DND-41 (cell line): ENCODE results near the gene TSHZ2.

Experiments used
- ATAC-seq: fragments of 200-7000 bp; cut with Tn5 transposase; 3 replicates; pipeline ENCODE4 v1.9.1; 2021; ENCODE audit warnings: low read depth; ENCODE audit not compliant: insufficient read depth
- DNase-seq: peaks from one replicate; pipeline ENCODE4 v3.0.0-alpha.2; 2020
- H2AFZ ChIP-seq: 2 replicates; pipeline ENCODE4 v1.6.0; 2012; ENCODE audit warnings: low read depth, low read length
- H3K27ac ChIP-seq: 2 replicates; pipeline ENCODE4 v1.5.1; 2012; ENCODE audit warnings: low read length, inconsistent platforms
- H3K27me3 ChIP-seq: fragments of 200-600 bp; sonication (generic); 2 replicates; pipeline ENCODE4 v1.6.0; 2012; ENCODE audit warnings: low read length, mild to moderate bottlenecking, inconsistent platforms; ENCODE audit not compliant: insufficient read depth, poor library complexity
- H3K36me3 ChIP-seq: 2 replicates; pipeline ENCODE4 v1.5.1; 2012; ENCODE audit warnings: low read length, inconsistent platforms; ENCODE audit not compliant: insufficient read depth
- H3K4me1 ChIP-seq: 2 replicates; pipeline ENCODE4 v1.5.1; 2012; ENCODE audit warnings: mild to moderate bottlenecking, low read length; ENCODE audit not compliant: insufficient read depth
- H3K4me2 ChIP-seq: 2 replicates; pipeline ENCODE4 v1.6.0; 2012; ENCODE audit warnings: mild to moderate bottlenecking, moderate library complexity, low read length, inconsistent platforms; ENCODE audit not compliant: insufficient read depth
- H3K4me3 ChIP-seq, 2 experiments: fragments of 200-600 bp in 1 of 2; shearing (Covaris generic) in 1 of 2; 2 replicates each; pipeline ENCODE4 v1.5.1; 2012 to 2016; ENCODE audit warnings: inconsistent platforms in 2 of 2, low read length in 2 of 2, mild to moderate bottlenecking in 2 of 2, low read depth in 1 of 2, moderate library complexity in 1 of 2
- H3K79me2 ChIP-seq: 2 replicates; pipeline ENCODE4 v1.6.0; 2012; ENCODE audit warnings: low read length, inconsistent platforms; ENCODE audit not compliant: insufficient read depth
- H3K9ac ChIP-seq: 2 replicates; pipeline ENCODE4 v1.6.0; 2012; ENCODE audit warnings: low read depth, mild to moderate bottlenecking, inconsistent platforms, low read length, moderate library complexity
- H3K9me3 ChIP-seq: 2 replicates; pipeline ENCODE4 v1.5.1; 2012; ENCODE audit warnings: low read length, moderate library complexity, mild to moderate bottlenecking, inconsistent platforms; ENCODE audit not compliant: insufficient read depth, severe bottlenecking
- H4K20me1 ChIP-seq: 2 replicates; pipeline ENCODE4 v1.6.0; 2012; ENCODE audit warnings: low read length; ENCODE audit not compliant: insufficient read depth
- EZH2 ChIP-seq: IDR thresholded peaks from 3 replicates; pipeline ENCODE4 v1.6.1; 2012; ENCODE audit warnings: borderline replicate concordance, low read depth, mild to moderate bottlenecking, moderate library complexity, low read length, inconsistent platforms; ENCODE audit not compliant: severe bottlenecking
- TF ChIP-seq, protein P1 (sequence below): IDR thresholded peaks from 2 replicates; pipeline ENCODE4 v1.5.1; 2012; ENCODE audit warnings: borderline replicate concordance, low read length, moderate library complexity, mild to moderate bottlenecking; ENCODE audit not compliant: poor library complexity, severe bottlenecking; ENCODE audit errors: extremely low read depth

Gene TSHZ2

DNA sequence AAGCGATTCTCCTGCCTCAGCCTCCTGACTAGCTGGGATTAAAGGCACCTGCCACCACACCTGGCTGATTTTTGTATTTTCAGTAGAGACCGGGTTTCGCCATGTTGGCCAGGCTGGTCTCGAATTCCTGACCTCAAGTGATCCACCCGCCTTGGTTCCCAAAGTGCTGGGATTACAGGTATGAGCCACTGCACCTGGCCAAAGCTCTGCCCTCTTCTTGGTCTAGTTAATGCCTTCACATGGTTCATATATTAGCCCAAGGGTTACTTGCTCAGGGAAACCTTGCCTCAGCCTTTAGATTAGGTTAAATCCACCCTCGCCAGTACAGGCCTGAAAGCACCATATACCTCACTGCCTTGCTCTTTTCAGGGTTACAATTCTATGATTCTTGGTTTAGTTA is 26.1 kb downstream of the TSHZ2 start:
- no peak overlapping the region for H3K4me3 ChIP-seq
- H2AFZ ChIP-seq: no peak overlapping the region
- H3K4me1 ChIP-seq: no peaks in the 10 kb centered on the region
- no peaks in the 10 kb centered on the region for H3K36me3 ChIP-seq
- no peak overlapping the region for H3K27ac ChIP-seq
- H3K9me3 ChIP-seq: no peaks in the 10 kb centered on the region
- H3K9ac ChIP-seq: no peak overlapping the region
- peaks cover 4% of the 10 kb centered on the region for H3K27me3 ChIP-seq
- DNase-seq (no peak), ATAC-seq (no peak)
- TF ChIP-seq, protein P1, sequence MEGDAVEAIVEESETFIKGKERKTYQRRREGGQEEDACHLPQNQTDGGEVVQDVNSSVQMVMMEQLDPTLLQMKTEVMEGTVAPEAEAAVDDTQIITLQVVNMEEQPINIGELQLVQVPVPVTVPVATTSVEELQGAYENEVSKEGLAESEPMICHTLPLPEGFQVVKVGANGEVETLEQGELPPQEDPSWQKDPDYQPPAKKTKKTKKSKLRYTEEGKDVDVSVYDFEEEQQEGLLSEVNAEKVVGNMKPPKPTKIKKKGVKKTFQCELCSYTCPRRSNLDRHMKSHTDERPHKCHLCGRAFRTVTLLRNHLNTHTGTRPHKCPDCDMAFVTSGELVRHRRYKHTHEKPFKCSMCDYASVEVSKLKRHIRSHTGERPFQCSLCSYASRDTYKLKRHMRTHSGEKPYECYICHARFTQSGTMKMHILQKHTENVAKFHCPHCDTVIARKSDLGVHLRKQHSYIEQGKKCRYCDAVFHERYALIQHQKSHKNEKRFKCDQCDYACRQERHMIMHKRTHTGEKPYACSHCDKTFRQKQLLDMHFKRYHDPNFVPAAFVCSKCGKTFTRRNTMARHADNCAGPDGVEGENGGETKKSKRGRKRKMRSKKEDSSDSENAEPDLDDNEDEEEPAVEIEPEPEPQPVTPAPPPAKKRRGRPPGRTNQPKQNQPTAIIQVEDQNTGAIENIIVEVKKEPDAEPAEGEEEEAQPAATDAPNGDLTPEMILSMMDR: no peak
- TF ChIP-seq EZH2: no peak
- H4K20me1 ChIP-seq: 0 out of 2 replicates have a peak, but pooled peaks cover 3% of the 10 kb centered on the region
- no peak overlapping the region for H3K4me2 ChIP-seq
- no peaks in the 10 kb centered on the region for H3K79me2 ChIP-seq

DNA sequence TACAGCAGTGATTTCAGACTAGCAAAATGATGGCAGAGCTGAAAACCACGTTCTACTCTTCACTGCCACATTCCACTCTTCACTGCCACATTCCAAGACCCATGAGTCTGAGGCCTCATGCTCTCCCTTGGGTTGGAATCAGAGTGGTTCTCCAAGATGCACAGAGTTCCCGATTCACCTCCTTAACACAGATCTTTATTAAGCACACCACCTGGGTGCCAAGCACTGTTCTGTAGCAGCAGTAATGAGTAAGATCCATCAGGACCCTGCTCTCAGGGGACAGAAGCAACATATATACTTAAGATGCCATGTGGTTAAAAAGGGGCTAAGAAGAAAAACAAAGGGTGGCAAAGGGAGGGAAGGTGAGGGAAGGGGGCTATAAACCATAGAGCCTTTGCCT is 26.9 kb downstream of the TSHZ2 start:
- H3K9me3 ChIP-seq: no peaks in the 10 kb centered on the region
- H2AFZ ChIP-seq: no peak overlapping the region
- DNase-seq (no peak), ATAC-seq (no peak)
- TF ChIP-seq EZH2: no peak
- TF ChIP-seq, protein P1: no peak
- H3K27ac ChIP-seq: no peak overlapping the region
- H3K27me3 ChIP-seq: peaks cover 4% of the 10 kb centered on the region
- no peak overlapping the region for H3K4me2 ChIP-seq
- H3K4me1 ChIP-seq: no peaks in the 10 kb centered on the region
- H3K4me3 ChIP-seq: no peak overlapping the region
- 0 out of 2 replicates have a peak, but pooled peaks cover 3% of the 10 kb centered on the region for H4K20me1 ChIP-seq
- H3K79me2 ChIP-seq: no peaks in the 10 kb centered on the region
- H3K9ac ChIP-seq: no peak overlapping the region
- H3K36me3 ChIP-seq: no peaks in the 10 kb centered on the region

DNA sequence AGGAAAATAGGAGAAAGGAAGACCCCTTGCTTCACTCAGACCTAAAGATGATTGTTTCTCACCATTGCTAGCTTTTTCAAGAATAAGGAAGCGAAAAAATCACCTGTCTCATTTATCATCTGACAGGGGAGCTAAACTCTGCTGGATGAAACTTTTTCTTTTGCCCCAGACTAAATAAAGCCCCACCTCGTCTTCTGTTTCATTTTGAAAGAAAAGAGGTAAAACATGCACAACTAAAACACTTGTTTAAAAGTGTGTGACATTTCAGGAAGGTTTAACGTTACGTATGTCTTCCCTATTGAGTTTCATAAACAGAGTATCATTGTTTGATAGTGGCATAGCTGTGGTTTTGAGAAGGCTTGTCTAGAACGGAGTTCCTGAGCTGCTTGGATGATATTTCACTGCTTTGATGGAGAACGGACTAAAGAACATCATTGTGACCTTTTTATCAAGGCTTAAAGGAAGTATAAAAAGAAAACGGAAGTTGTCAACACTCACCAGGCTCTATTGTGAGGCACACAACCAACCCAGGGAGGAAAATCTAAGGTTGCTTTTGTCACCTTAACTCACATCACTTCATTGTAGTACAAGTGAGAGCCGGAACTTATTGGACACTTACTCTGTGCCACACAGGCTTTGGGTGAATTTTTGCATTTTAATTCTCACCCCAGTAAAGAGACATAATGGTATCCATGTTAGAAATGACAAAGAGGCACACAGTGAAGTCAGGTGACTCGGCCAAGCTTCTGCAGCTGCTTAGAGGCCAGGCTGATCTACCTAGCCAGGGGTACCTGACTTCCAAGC is 29.5 kb downstream of the TSHZ2 start:
- Histone ChIP-seq H4K20me1 (0 out of 2 replicates have a peak, but pooled peaks cover 3% of the 10 kb centered on the region), H3K4me3 (no peak overlapping the region), H3K4me2 (no peak overlapping the region), H3K27ac (no peak overlapping the region), H3K9me3 (no peaks in the 10 kb centered on the region), H3K4me1 (no peaks in the 10 kb centered on the region), H3K9ac (no peak overlapping the region), H3K27me3 (peaks cover 7% of the 10 kb centered on the region), H3K36me3 (no peaks in the 10 kb centered on the region), H3K79me2 (no peaks in the 10 kb centered on the region), H2AFZ (no peak overlapping the region)
- no peak for DNase-seq
- ATAC-seq: no peak
- TF ChIP-seq, protein P1: no peak
- TF ChIP-seq EZH2: no peak
